IMR-90 (cell line): ENCODE results near the gene ABCC4. TPM values are rescaled to one million over a fixed set of nuclear protein-coding genes. Genes with fewer than 3 reads are reported as not detected.

Experiments used
- ATAC-seq: fragments of 200-7000 bp; cut with Tn5 transposase; 2 replicates; pipeline ENCODE4 v1.9.1; 2020; ENCODE audit warnings: low read depth, mild to moderate bottlenecking, moderate library complexity
- BruUV-seq: library from RNA; stranded (reverse); fragments of 400-500 nt; replicated peaks from 2 replicates; lab custom pipeline; 2021; lab: Mats Ljungman, UMichigan
- CTCF ChIA-PET: fragments of 300-600 bp; formaldehyde crosslinking; extraction: SDS; loops from one replicate; lab custom pipeline; 2021; ENCODE audit warnings: antibody characterized with exemption; lab: Yijun Ruan, JAX
- POLR2A ChIA-PET: fragments of 300-600 bp; sonication (Branson Sonifier 250); formaldehyde crosslinking; loops from one replicate; lab custom pipeline; 2022; ENCODE audit warnings: antibody characterized with exemption; ENCODE audit not compliant: unreplicated experiment; lab: Charles Lee
- DNase-seq: peaks from one replicate; pipeline ENCODE4 v3.0.0; 2013
- H2AFZ ChIP-seq: replicated peaks from 2 replicates; pipeline ENCODE3; 2013; ENCODE audit warnings: low read length, mild to moderate bottlenecking; ENCODE audit not compliant: poor library complexity
- H2AK5ac ChIP-seq: 2 replicates; pipeline ENCODE4 v1.6.1; 2013; ENCODE audit warnings: low read depth, low read length, inconsistent platforms
- H2AK9ac ChIP-seq: replicated peaks from 2 replicates; pipeline ENCODE3; 2013; ENCODE audit warnings: mild to moderate bottlenecking, low read depth, low read length, moderate library complexity; ENCODE audit not compliant: poor library complexity
- H2BK120ac ChIP-seq: 2 replicates; pipeline ENCODE4 v1.6.1; 2013; ENCODE audit warnings: low read depth, low read length, inconsistent platforms
- H2BK15ac ChIP-seq: 3 replicates; pipeline ENCODE4 v1.6.1; 2013; ENCODE audit warnings: low read depth, low read length, inconsistent platforms
- H2BK20ac ChIP-seq: 2 replicates; pipeline ENCODE4 v1.6.1; 2013; ENCODE audit warnings: low read depth, mild to moderate bottlenecking, inconsistent platforms, low read length, moderate library complexity
- H2BK5ac ChIP-seq: 2 replicates; pipeline ENCODE4 v1.6.1; 2013; ENCODE audit warnings: mild to moderate bottlenecking, low read depth, low read length, inconsistent platforms; ENCODE audit not compliant: poor library complexity, severe bottlenecking
- H3K14ac ChIP-seq: replicated peaks from 2 replicates; pipeline ENCODE4 v1.6.1; 2013; ENCODE audit warnings: low read depth, low read length, inconsistent platforms
- H3K18ac ChIP-seq: 2 replicates; pipeline ENCODE4 v1.6.1; 2013; ENCODE audit warnings: low read depth, low read length, control low read depth
- H3K23ac ChIP-seq: 2 replicates; pipeline ENCODE4 v1.6.1; 2013; ENCODE audit warnings: low read depth, low read length, inconsistent platforms
- H3K27ac ChIP-seq: 2 replicates; pipeline ENCODE4 v1.5.1; 2013; ENCODE audit warnings: mild to moderate bottlenecking, control low read depth, low read length; ENCODE audit not compliant: insufficient read depth
- H3K27me3 ChIP-seq: 2 replicates; pipeline ENCODE4 v1.6.1; 2013; ENCODE audit warnings: low read length; ENCODE audit not compliant: control insufficient read depth, insufficient read depth
- H3K36me3 ChIP-seq: 2 replicates; pipeline ENCODE4 v1.6.1; 2013; ENCODE audit warnings: low read length, mixed read lengths; ENCODE audit not compliant: control insufficient read depth, insufficient read depth
- H3K4ac ChIP-seq: 2 replicates; pipeline ENCODE4 v1.6.1; 2013; ENCODE audit warnings: low read depth, low read length, inconsistent platforms
- H3K4me1 ChIP-seq: 2 replicates; pipeline ENCODE4 v1.6.1; 2013; ENCODE audit warnings: low read length, mixed read lengths; ENCODE audit not compliant: control insufficient read depth, insufficient read depth
- H3K4me2 ChIP-seq: 2 replicates; pipeline ENCODE4 v1.6.1; 2013; ENCODE audit warnings: low read depth, mild to moderate bottlenecking, control low read depth, low read length, moderate library complexity
- H3K4me3 ChIP-seq: 2 replicates; pipeline ENCODE4 v1.5.1; 2013; ENCODE audit warnings: low read depth, mild to moderate bottlenecking, control low read depth, low read length, moderate library complexity; ENCODE audit not compliant: insufficient read depth
- H3K56ac ChIP-seq: 2 replicates; pipeline ENCODE4 v1.6.1; 2013; ENCODE audit warnings: low read length, inconsistent platforms; ENCODE audit not compliant: insufficient read depth; ENCODE audit errors: extremely low read depth
- H3K79me1 ChIP-seq, 2 experiments: 2 replicates each; pipeline ENCODE4 v1.6.1; 2013; ENCODE audit warnings: low read length in 2 of 2, inconsistent platforms in 1 of 2, low read depth in 1 of 2
- H3K9ac ChIP-seq: 2 replicates; pipeline ENCODE4 v1.6.1; 2013; ENCODE audit warnings: low read depth, low read length, control low read depth
- H3K9me1 ChIP-seq: 2 replicates; pipeline ENCODE4 v1.6.1; 2013; ENCODE audit warnings: low read length, inconsistent platforms; ENCODE audit not compliant: insufficient read depth
- H3K9me3 ChIP-seq: 2 replicates; pipeline ENCODE4 v1.6.1; 2013; ENCODE audit warnings: low read length; ENCODE audit not compliant: control insufficient read depth, insufficient read depth
- H4K20me1 ChIP-seq: 2 replicates; pipeline ENCODE4 v1.6.1; 2013; ENCODE audit warnings: low read length, inconsistent platforms; ENCODE audit not compliant: insufficient read depth
- H4K5ac ChIP-seq: 2 replicates; pipeline ENCODE4 v1.6.1; 2013; ENCODE audit warnings: mild to moderate bottlenecking, low read depth, low read length, control low read depth
- H4K8ac ChIP-seq, 2 experiments: 2 replicates each; pipeline ENCODE4 v1.6.1; 2013; ENCODE audit warnings: low read depth in 2 of 2, low read length in 2 of 2, control low read depth in 1 of 2, inconsistent platforms in 1 of 2
- H4K91ac ChIP-seq: 2 replicates; pipeline ENCODE4 v1.6.1; 2013; ENCODE audit warnings: low read depth, low read length, inconsistent platforms; ENCODE audit not compliant: insufficient read depth
- CEBPB ChIP-seq: IDR thresholded peaks from 2 replicates; pipeline ENCODE4 v1.6.1; 2012; ENCODE audit warnings: low read depth, low read length, improper control_type of control experiment
- CHD1 ChIP-seq: IDR thresholded peaks from 2 replicates; pipeline ENCODE4 v1.6.1; 2012; ENCODE audit warnings: low read depth, low read length, improper control_type of control experiment
- CTCF ChIP-seq: conservative IDR thresholded peaks from 2 replicates; pipeline ENCODE4 v1.5.1; 2012; ENCODE audit warnings: mild to moderate bottlenecking, low read depth, low read length, improper control_type of control experiment
- ELK1 ChIP-seq: fragments of 150-350 bp; IDR thresholded peaks from 2 replicates; pipeline ENCODE4 v1.6.1; 2016; ENCODE audit warnings: low read depth, mild to moderate bottlenecking, low read length, moderate library complexity, borderline replicate concordance
- FOS ChIP-seq: fragments of 150-350 bp; IDR thresholded peaks from 2 replicates; pipeline ENCODE4 v1.6.1; 2016; ENCODE audit warnings: low read depth, low read length
- MAFK ChIP-seq: IDR thresholded peaks from 2 replicates; pipeline ENCODE4 v1.6.1; 2012; ENCODE audit warnings: low read depth, low read length, improper control_type of control experiment
- MAZ ChIP-seq: IDR thresholded peaks from 2 replicates; pipeline ENCODE4 v1.6.1; 2012; ENCODE audit warnings: low read depth, mild to moderate bottlenecking, low read length, improper control_type of control experiment, moderate library complexity, borderline replicate concordance
- RAD21 ChIP-seq: IDR thresholded peaks from 2 replicates; pipeline ENCODE4 v1.6.1; 2012; ENCODE audit warnings: low read length, improper control_type of control experiment
- RCOR1 ChIP-seq: IDR thresholded peaks from 2 replicates; pipeline ENCODE4 v1.6.1; 2012; ENCODE audit warnings: mild to moderate bottlenecking, low read length, improper control_type of control experiment; ENCODE audit not compliant: insufficient replicate concordance
- RFX5 ChIP-seq: IDR thresholded peaks from 2 replicates; pipeline ENCODE4 v1.8.0; 2012; ENCODE audit warnings: low read depth, mild to moderate bottlenecking, low read length, moderate library complexity
- SMC3 ChIP-seq: fragments of 150-350 bp; IDR thresholded peaks from 2 replicates; pipeline ENCODE4 v1.6.1; 2016; ENCODE audit warnings: low read depth, mild to moderate bottlenecking, antibody characterized with exemption, low read length, moderate library complexity
- WGBS, 2 experiments: methylation state at CpG; one replicate each; pipeline versions ENCODE4 v1.1.5 to v1.1.7; 2013; ENCODE audit warnings: missing lambda C conversion rate in 2 of 2; ENCODE audit not compliant: insufficient read length in 1 of 2; ENCODE audit errors: extremely low coverage in 2 of 2; 5-methylcytosine and 5-hydroxymethylcytosine counted together
- dilution Hi-C: fragments of 300-500 bp; cut with HindIII; formaldehyde crosslinking; loops from one replicate; pipeline ENCODE4 v1.14.3; 2018; ENCODE audit warnings: low sequenced_read_pairs; ENCODE audit not compliant: unreplicated experiment
- in situ Hi-C: fragments of 300-500 bp; cut with MboI; formaldehyde crosslinking; loops from 3 replicates; pipeline ENCODE4 v1.14.3; 2019; ENCODE audit warnings: low sequenced_read_pairs, inconsistent platforms, mixed read lengths
- intact Hi-C: fragments of 100-400 bp; cut with micrococcal nuclease; formaldehyde crosslinking; loops from 2 replicates; pipeline ENCODE4 v1.10.0; 2022
- polyA plus RNA-seq, 3 experiments: library from polyadenylated mRNA; depleted of rRNA; stranded (reverse); fragments of >200 nt; gene quantifications; 2 replicates each; pipeline ENCODE4 v1.2.3, GENCODE V29; 2012; ENCODE audit warnings: low replicate concordance in 1 of 3
- total RNA-seq: library from RNA; depleted of rRNA; stranded (reverse); fragments of >200 nt; gene quantifications from 2 replicates; pipeline ENCODE4 v1.2.3, GENCODE V29; 2012

The ABCC4 gene
- total and polyA plus RNA-seq, 2 of the 4 experiments (the other 2 are of a cell fraction): 16.6 to 41.4 TPM

GRCh38 chr13:95030821-95031343 lies 270.4 kb downstream of the ABCC4 start:
- TF ChIP-seq MAZ: no peak
- no peak for TF ChIP-seq CEBPB
- no peak for TF ChIP-seq MAFK
- TF ChIP-seq FOS: no peak
- no peak for TF ChIP-seq RCOR1
- no peak for TF ChIP-seq SMC3
- no peak for TF ChIP-seq ELK1
- no peak for TF ChIP-seq CTCF
- TF ChIP-seq RAD21: no peak
- TF ChIP-seq RFX5: no peak
- no peak for TF ChIP-seq CHD1
- POLR2A ChIA-PET: no interaction called here

More at GRCh38 chr13:95030821-95031343, 270.4 kb downstream of the ABCC4 start:
- Histone ChIP-seq H3K4me1 (no peaks in the 10 kb centered on the region), H2AK5ac (no peak overlapping the region), H4K91ac (no peak overlapping the region), H3K9me3 (no peaks in the 10 kb centered on the region), H2BK5ac (no peak overlapping the region), H2AK9ac (no peak overlapping the region), H3K23ac (no peak overlapping the region), H3K36me3 (peaks cover 28% of the 10 kb centered on the region), H2BK20ac (no peak overlapping the region), H3K27me3 (no peaks in the 10 kb centered on the region), H3K9me1 (peaks cover 3% of the 10 kb centered on the region; the same call in 1 of the 2 replicates), H3K4me3 (no peak overlapping the region), H3K4me2 (no peak overlapping the region), H3K9ac (no peak overlapping the region), H2BK15ac (no peak overlapping the region), H4K5ac (no peak overlapping the region), H4K20me1 (no peaks in the 10 kb centered on the region), H2AFZ (no peak overlapping the region), H3K27ac (no peak overlapping the region), H3K4ac (no peak overlapping the region), H2BK120ac (no peak overlapping the region), H3K14ac (no peak overlapping the region), H3K79me1 (no peaks in the 10 kb centered on the region; a peak in 1 of 4 replicates), H3K18ac (no peak overlapping the region), H3K56ac (no peak overlapping the region), H4K8ac (no peak overlapping the region)
- in situ Hi-C loops (no loop called here), dilution Hi-C loops (no loop called here), intact Hi-C loops (no loop called here)
- CTCF ChIA-PET: no interaction called here
- DNase-seq (no peak), ATAC-seq (no peak)
- no TSS peak for BruUV-seq
- WGBS, 2 experiments: no CpG with 5 or more reads among the region's 4 CpGs
